Heart left ventricle (tissue), 16 donors: ENCODE measurements around the gene FRMD8. TPM values are rescaled to one million over a fixed set of nuclear protein-coding genes. Genes with fewer than 3 reads are reported as not detected.

Experiments used
- ATAC-seq, 4 donors: fragments of 200-7000 bp; cut with Tn5 transposase; one replicate each; pipeline ENCODE4 v1.9.1; 2020 to 2022; ENCODE audit warnings: moderate library complexity in 4 of 4, mild to moderate bottlenecking in 3 of 4, moderate number of reproducible peaks in 1 of 4
- DNase-seq, 5 donors: peaks; one replicate each; pipeline ENCODE4 v3.0.0-alpha.2; 2020
- H3K27ac ChIP-seq, 12 donors: fragments of 200-600 bp; sonication (generic) in 4 of 12; one replicate each; pipeline versions ENCODE4 v1.5.0 to v1.8.0; 2016 to 2022; ENCODE audit warnings: mild to moderate bottlenecking in 2 of 12
- H3K27me3 ChIP-seq, 9 donors: fragments of 200-600 bp; sonication (generic) in 2 of 9; one replicate each; pipeline versions ENCODE4 v1.5.1 to v1.8.0; 2016 to 2022; ENCODE audit warnings: mild to moderate bottlenecking in 3 of 9
- H3K36me3 ChIP-seq, 9 donors: fragments of 200-600 bp; sonication (generic) in 2 of 9; one replicate each; pipeline versions ENCODE4 v1.5.0 to v1.8.0; 2018 to 2022; ENCODE audit warnings: mild to moderate bottlenecking in 2 of 9
- H3K4me1 ChIP-seq, 12 donors: fragments of 200-600 bp; sonication (generic) in 4 of 12; one replicate each; pipeline versions ENCODE4 v1.5.0 to v1.8.0; 2016 to 2022; ENCODE audit warnings: mild to moderate bottlenecking in 3 of 12
- H3K4me3 ChIP-seq, 12 donors: fragments of 200-600 bp; sonication (generic) in 4 of 12; one replicate each; pipeline versions ENCODE4 v1.5.0 to v1.8.0; 2017 to 2022; ENCODE audit warnings: mild to moderate bottlenecking in 9 of 12, moderate library complexity in 4 of 12
- H3K9me3 ChIP-seq, 12 donors: fragments of 200-600 bp; sonication (generic) in 4 of 12; one replicate each; pipeline versions ENCODE4 v1.5.0 to v1.8.0; 2016 to 2022; ENCODE audit warnings: mild to moderate bottlenecking in 1 of 12
- POLR2A ChIP-seq, 2 donors: fragments of 450-650 bp; IDR thresholded peaks; one replicate each; pipeline ENCODE4 v1.6.1; 2017; ENCODE audit warnings: antibody characterized with exemption in 2 of 2, mild to moderate bottlenecking in 2 of 2, moderate library complexity in 2 of 2
- WGBS, 4 donors: extraction: QIAGEN DNeasy Blood & Tissue Kit in 2 of 4; methylation state at CpG; one replicate each; pipeline versions ENCODE4 v1.1.5 to v1.1.7; 2013 to 2018; 5-methylcytosine and 5-hydroxymethylcytosine counted together
- intact Hi-C, 10 donors: fragments of 100-400 bp; cut with DNase I; formaldehyde crosslinking; loops; one replicate each; pipeline versions ENCODE4 v1.11.1 to v1.14.2; 2022
- polyA plus RNA-seq, 2 donors: library from polyadenylated mRNA; stranded (reverse); fragments of 200-250 nt; gene quantifications; one replicate each; pipeline ENCODE4 v1.2.3, GENCODE V29; 2013
- total RNA-seq, 9 donors: library from RNA; depleted of rRNA in 2 of 9; stranded (reverse); fragments of >200 nt in 2 of 9; fragmentation: NEBNext Ultra II Directional in 3 of 9; extraction: Animal tissue kit (Norgen Biotek cat#: 25700) in 3 of 9; gene quantifications; one replicate each; pipeline versions ENCODE4 v1.1.0 to v1.2.4, GENCODE V29; 2016 to 2023
- TF ChIP-seq, protein P1 (sequence below), 12 donors: fragments of 200-600 bp; sonication (generic) in 4 of 12; IDR thresholded peaks; one replicate each; pipeline versions ENCODE4 v1.5.0 to v1.8.0; 2018 to 2022; ENCODE audit warnings: antibody characterized with exemption in 12 of 12, mild to moderate bottlenecking in 5 of 12
- donor health status: ischemic (EF 13 %, LVEDD 7.1; RV severe dilation, severe dysfunction).
- donor health status: healthy with polysubstance abuse.
- donor health status: DM: no; HTN: yes; CAD: no.
- donor health status: DM: no; HTN: no; CAD: no.
- donor health status: ischemic (EF 25% LVEDD 6.9; RV normal size, moderate dysfunction).
- donor health status: ischemic (EF 25% LVEDD 5.7; RV mildly dilated, moderate dysfunction).
- donor health status: healthy.
- donor health status: DM: yes; HTN: yes; CAD: no.
- donor health status: ischemic (EF 35%, LVEDD 5.7; RV mildly dilated, moderate dysfunction).
- donor health status: nonischemic (EF 11% LVEDD 7.7; RV severe dilation, severe dysfunction).
- donor health status: DM: yes; HTN: yes; CAD: no.
- donor health status: PGD.
- donor health status: ischemic (EF 29% LVEDD 5.4; RV normal size, mild dysfunction).
- donor health status: nonischemic (EF 23%, LVEDD 6.1; RV moderate dilation, normal function).

The FRMD8 gene
- total and polyA plus RNA-seq, 11 donors = 6.1 to 24.1 (median 11.3) TPM

DNA sequence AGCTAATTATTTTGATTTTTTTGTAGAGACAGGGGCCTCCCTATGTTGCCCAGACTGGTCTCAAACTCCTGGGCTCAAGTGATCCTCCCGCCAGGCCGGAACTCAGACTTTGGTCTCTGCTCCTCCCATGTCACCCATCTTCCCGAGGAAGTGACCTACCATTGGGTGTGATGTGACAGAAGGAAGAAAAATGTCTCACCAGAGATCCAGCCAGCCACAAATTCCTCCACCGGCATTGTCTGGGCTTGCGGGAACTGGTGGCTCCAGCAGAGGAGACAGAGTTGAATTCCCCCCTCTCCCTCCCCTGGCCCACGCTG lies 4.8 kb upstream of the FRMD8 start:
- TF ChIP-seq, protein P1, sequence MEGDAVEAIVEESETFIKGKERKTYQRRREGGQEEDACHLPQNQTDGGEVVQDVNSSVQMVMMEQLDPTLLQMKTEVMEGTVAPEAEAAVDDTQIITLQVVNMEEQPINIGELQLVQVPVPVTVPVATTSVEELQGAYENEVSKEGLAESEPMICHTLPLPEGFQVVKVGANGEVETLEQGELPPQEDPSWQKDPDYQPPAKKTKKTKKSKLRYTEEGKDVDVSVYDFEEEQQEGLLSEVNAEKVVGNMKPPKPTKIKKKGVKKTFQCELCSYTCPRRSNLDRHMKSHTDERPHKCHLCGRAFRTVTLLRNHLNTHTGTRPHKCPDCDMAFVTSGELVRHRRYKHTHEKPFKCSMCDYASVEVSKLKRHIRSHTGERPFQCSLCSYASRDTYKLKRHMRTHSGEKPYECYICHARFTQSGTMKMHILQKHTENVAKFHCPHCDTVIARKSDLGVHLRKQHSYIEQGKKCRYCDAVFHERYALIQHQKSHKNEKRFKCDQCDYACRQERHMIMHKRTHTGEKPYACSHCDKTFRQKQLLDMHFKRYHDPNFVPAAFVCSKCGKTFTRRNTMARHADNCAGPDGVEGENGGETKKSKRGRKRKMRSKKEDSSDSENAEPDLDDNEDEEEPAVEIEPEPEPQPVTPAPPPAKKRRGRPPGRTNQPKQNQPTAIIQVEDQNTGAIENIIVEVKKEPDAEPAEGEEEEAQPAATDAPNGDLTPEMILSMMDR (IDR thresholded peaks at IDR 0.05) = no peak
- peak in 1 of 2 donors; percentile 10 for TF ChIP-seq POLR2A (IDR thresholded peaks at IDR 0.05)
- no peaks in the 10 kb centered on the region for H3K27me3 ChIP-seq
- ATAC-seq = peak; percentile 1 to 38 (median 9)
- H3K4me3 ChIP-seq = peak overlapping the region; percentile 3 to 59 (median 50)
- H3K9me3 ChIP-seq = no peaks in the 10 kb centered on the region
- H3K27ac ChIP-seq = peak overlapping the region; percentile 90 to 99 (median 96)
- DNase-seq = peak in 3 of 5 donors; percentile 62 to 80 (median 68)
- H3K4me1 ChIP-seq = peaks cover 12 to 69% (median 42%) of the 10 kb centered on the region in 12 donors
- H3K36me3 ChIP-seq = no peaks in the 10 kb centered on the region
- intact Hi-C loops = loop anchor here in 7 of 10 donors (1.0 to 5.0 kb wide), 8 partner anchors 35 to 131 kb away; no protein-coding TSS in a partner anchor
- 0 to 9% (median 2%) methylated on average over 4 to 6 of the region's 6 CpGs for WGBS, 4 donors

- TF ChIP-seq, protein P1 (IDR thresholded peaks at IDR 0.05) = peak; percentile 80 to 97 (median 85)
- TF ChIP-seq POLR2A (IDR thresholded peaks at IDR 0.05) = peak in 1 of 2 donors; percentile 80
- H3K9me3 ChIP-seq = no peaks in the 10 kb centered on the region
- no peaks in the 10 kb centered on the region for H3K27me3 ChIP-seq
- 0 to 1% (median 0%) methylated on average over 14 to 27 of the region's 27 CpGs for WGBS, 4 donors
- peak within 1 kb of the TSS; percentile 6 to 59 (median 50) for H3K4me3 ChIP-seq
- no peaks in the 10 kb centered on the region for H3K36me3 ChIP-seq
- DNase-seq = peak; percentile 92 to 96 (median 95)
- peak within 1 kb of the TSS; percentile 90 to 99 (median 96) for H3K27ac ChIP-seq
- intact Hi-C loops = loop anchor here in 7 of 10 donors (1.0 to 5.0 kb wide), 8 partner anchors 35 to 130 kb away; no protein-coding TSS in a partner anchor
- H3K4me1 ChIP-seq = peaks cover 12 to 71% (median 41%) of the 10 kb centered on the region in 12 donors
- ATAC-seq = peak; percentile 90 to 95 (median 92)
Observed at GRCh38 chr11:65382033-65382803, 4.2 kb upstream of the FRMD8 start, which contains the start of gene SLC25A45. Gene SLC25A45, minus strand, starts transcription at chr11:65382646. Its CDS starts 695 bp downstream, at chr11:65381951.

DNA sequence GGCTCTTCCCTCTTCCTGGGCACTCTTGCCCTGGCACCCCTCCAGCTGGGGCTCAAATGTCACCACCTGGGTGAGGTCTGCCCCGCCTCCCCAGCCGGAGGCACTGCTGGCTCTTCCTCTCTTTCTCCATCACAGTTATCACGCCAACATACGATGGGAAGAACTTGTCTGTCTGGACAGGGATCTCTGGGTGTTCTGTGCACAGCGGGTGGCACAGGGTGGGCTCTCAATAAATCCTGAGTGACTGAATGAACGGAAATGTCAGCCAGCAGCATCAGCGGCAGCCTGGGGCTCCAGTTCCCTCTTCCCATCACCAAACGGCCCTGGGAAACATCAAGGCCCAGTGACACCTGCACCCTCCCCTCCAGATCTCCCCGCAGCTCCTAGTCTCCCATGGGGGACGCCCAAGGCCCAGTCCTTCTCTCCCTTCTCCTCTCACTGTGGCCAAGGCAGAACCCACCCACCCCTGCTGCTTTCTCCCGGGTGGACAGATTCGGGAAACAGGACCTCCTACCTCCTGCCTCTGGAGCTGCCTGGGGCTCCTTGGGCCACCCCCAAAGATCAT lies 3.6 kb upstream of the FRMD8 start:
- H3K4me1 ChIP-seq = peaks cover 12 to 73% (median 46%) of the 10 kb centered on the region in 12 donors
- no peak for ATAC-seq
- H3K9me3 ChIP-seq = no peaks in the 10 kb centered on the region
- no peak for DNase-seq
- no peaks in the 10 kb centered on the region for H3K36me3 ChIP-seq
- no peaks in the 10 kb centered on the region for H3K27me3 ChIP-seq
- intact Hi-C loops = loop anchor here in 7 of 10 donors (1.0 to 5.0 kb wide), 8 partner anchors 34 to 129 kb away; no protein-coding TSS in a partner anchor
- TF ChIP-seq, protein P1 (IDR thresholded peaks at IDR 0.05) = no peak
- no peak for TF ChIP-seq POLR2A (IDR thresholded peaks at IDR 0.05)
- 11 to 20% (median 17%) methylated on average over 12 of the region's 12 CpGs for WGBS, 4 donors
- peak overlapping the region; percentile 90 to 99 (median 96) for H3K27ac ChIP-seq
- H3K4me3 ChIP-seq = peak overlapping the region in 11 of 12 donors; percentile 12 to 59 (median 51)

GRCh38 chr11:65383778-65384177 lies 2.7 kb upstream of the FRMD8 start:
- H3K36me3 ChIP-seq = peaks cover 0 to 6% (median 0%) of the 10 kb centered on the region in 9 donors
- intact Hi-C loops = loop anchor here in 7 of 10 donors (2.0 to 5.0 kb wide), 6 partner anchors 33 to 129 kb away; no protein-coding TSS in a partner anchor
- H3K4me3 ChIP-seq = no peak overlapping the region
- ATAC-seq (no peak), DNase-seq (no peak)
- WGBS, 4 donors = 90 to 93% (median 91%) methylated on average over 6 of the region's 6 CpGs
- H3K4me1 ChIP-seq = peaks cover 14 to 76% (median 50%) of the 10 kb centered on the region in 12 donors
- peak overlapping the region in 11 of 12 donors; percentile 90 to 99 (median 96) for H3K27ac ChIP-seq
- no peaks in the 10 kb centered on the region for H3K27me3 ChIP-seq
- TF ChIP-seq, protein P1 (IDR thresholded peaks at IDR 0.05) = no peak
- no peak for TF ChIP-seq POLR2A (IDR thresholded peaks at IDR 0.05)
- no peaks in the 10 kb centered on the region for H3K9me3 ChIP-seq
